Stimulated activated naive CD8-positive, alpha-beta T cell treated with anti-CD3 and anti-CD28 coated beads, Interleukin-15, Interleukin-2, amounts not matched to agents 100 U/mL and 50 U/mL, for 24 hours (primary cell): Measurements from ENCODE around the gene AP3B2.
"Not testable (repeated sequence)": the region's sequence is repeated elsewhere in the genome, so short reads cannot be mapped to it uniquely, and the experiment has no call there.

ENCODE experiments used
- ATAC-seq: fragments of 150-1000 bp; cut with Tn5 transposase; one replicate; pipeline ENCODE4 v1.10.0; 2021
- DNase-seq: peaks from one replicate; pipeline ENCODE4 v3.0.0; 2021

AP3B2 gene

GRCh38 chr15:82649226-82649999 lies 60.3 kb downstream of the AP3B2 start:
- DNase-seq, result no peak

GRCh38 chr15:82648257-82649103 lies 61.2 kb downstream of the AP3B2 start:
- DNase-seq, result no peak

More at GRCh38 chr15:82649226-82649999, 60.3 kb downstream of the AP3B2 start:
- no peak for ATAC-seq

GRCh38 chr15:82647835-82648256 lies 61.8 kb downstream of the AP3B2 start:
- DNase-seq (peak; percentile 67), ATAC-seq (peak; percentile 69)

More at GRCh38 chr15:82648257-82649103, 61.2 kb downstream of the AP3B2 start:
- ATAC-seq, result no peak

- peak; percentile 54 for DNase-seq
- peak; percentile 62 for ATAC-seq
These were observed 62.4 kb downstream of the AP3B2 start, which contains the start of gene CPEB1 for GRCh38 chr15:82647045-82647834. TSS of gene CPEB1 (minus strand) at chr15:82647363. CDS start at chr15:82628459, 18,904 bp downstream.

- DNase-seq (peak; percentile 13), ATAC-seq (no peak)
These were observed 63.2 kb downstream of the AP3B2 start for GRCh38 chr15:82646250-82647044.

GRCh38 chr15:82644967-82645852 lies 64.5 kb downstream of the AP3B2 start:
- DNase-seq, ATAC-seq: not testable (repeated sequence)

GRCh38 chr15:82643992-82644391 lies 65.7 kb downstream of the AP3B2 start:
- no peak for ATAC-seq
- DNase-seq, result no peak

GRCh38 chr15:82642656-82643055 lies 67.0 kb downstream of the AP3B2 start:
- DNase-seq (no peak), ATAC-seq (no peak)

GRCh38 chr15:82641129-82641798 lies 68.4 kb downstream of the AP3B2 start:
- DNase-seq (no peak), ATAC-seq (no peak)

GRCh38 chr15:82640672-82641071 lies 69.0 kb downstream of the AP3B2 start:
- DNase-seq (no peak), ATAC-seq (no peak)

- DNase-seq, result no peak
- ATAC-seq, result no peak
These were observed 73.9 kb downstream of the AP3B2 start for GRCh38 chr15:82635798-82636197.

- DNase-seq (no peak), ATAC-seq (no peak)
These were observed 79.6 kb downstream of the AP3B2 start for GRCh38 chr15:82630033-82630432.

GRCh38 chr15:82625136-82625535 lies 84.5 kb downstream of the AP3B2 start:
- DNase-seq (no peak), ATAC-seq (no peak)

- ATAC-seq, result no peak
- DNase-seq, result no peak
These were observed 85.2 kb downstream of the AP3B2 start for GRCh38 chr15:82624438-82624837.

- DNase-seq, result no peak
- ATAC-seq, result no peak
These were observed 85.7 kb downstream of the AP3B2 start for GRCh38 chr15:82624008-82624407.

- no peak for DNase-seq
- no peak for ATAC-seq
These were observed 87.7 kb downstream of the AP3B2 start for GRCh38 chr15:82621970-82622369.

GRCh38 chr15:82613747-82614146 lies 95.9 kb downstream of the AP3B2 start:
- ATAC-seq (no peak), DNase-seq (no peak)

GRCh38 chr15:82611348-82611747 lies 98.3 kb downstream of the AP3B2 start:
- DNase-seq (no peak), ATAC-seq (no peak)
